Measurements from ENCODE around the gene WDR33.

- TF ChIP-seq CTCF (conservative IDR thresholded peaks at IDR 0.05; ENCODE audit: low read depth, low read length): no peak
- TF ChIP-seq EZH2 (IDR thresholded peaks at IDR 0.05; ENCODE audit: borderline replicate concordance, low read depth, low read length, poor library complexity, severe bottlenecking): no peak
Observed at GRCh38 chr2:127651971-127652550, 158.9 kb downstream of the WDR33 start.
